Femur (tissue), 1 donor: ENCODE results near the gene TUBD1.
"Not testable (repeated sequence)": the region's sequence is repeated elsewhere in the genome, so short reads cannot be mapped to it uniquely, and the experiment has no call there.

ENCODE experiments used
- DNase-seq: peaks from one replicate; pipeline ENCODE4 v3.0.0-alpha.2; 2017

Gene TUBD1, protein sequence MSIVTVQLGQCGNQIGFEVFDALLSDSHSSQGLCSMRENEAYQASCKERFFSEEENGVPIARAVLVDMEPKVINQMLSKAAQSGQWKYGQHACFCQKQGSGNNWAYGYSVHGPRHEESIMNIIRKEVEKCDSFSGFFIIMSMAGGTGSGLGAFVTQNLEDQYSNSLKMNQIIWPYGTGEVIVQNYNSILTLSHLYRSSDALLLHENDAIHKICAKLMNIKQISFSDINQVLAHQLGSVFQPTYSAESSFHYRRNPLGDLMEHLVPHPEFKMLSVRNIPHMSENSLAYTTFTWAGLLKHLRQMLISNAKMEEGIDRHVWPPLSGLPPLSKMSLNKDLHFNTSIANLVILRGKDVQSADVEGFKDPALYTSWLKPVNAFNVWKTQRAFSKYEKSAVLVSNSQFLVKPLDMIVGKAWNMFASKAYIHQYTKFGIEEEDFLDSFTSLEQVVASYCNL

DNA sequence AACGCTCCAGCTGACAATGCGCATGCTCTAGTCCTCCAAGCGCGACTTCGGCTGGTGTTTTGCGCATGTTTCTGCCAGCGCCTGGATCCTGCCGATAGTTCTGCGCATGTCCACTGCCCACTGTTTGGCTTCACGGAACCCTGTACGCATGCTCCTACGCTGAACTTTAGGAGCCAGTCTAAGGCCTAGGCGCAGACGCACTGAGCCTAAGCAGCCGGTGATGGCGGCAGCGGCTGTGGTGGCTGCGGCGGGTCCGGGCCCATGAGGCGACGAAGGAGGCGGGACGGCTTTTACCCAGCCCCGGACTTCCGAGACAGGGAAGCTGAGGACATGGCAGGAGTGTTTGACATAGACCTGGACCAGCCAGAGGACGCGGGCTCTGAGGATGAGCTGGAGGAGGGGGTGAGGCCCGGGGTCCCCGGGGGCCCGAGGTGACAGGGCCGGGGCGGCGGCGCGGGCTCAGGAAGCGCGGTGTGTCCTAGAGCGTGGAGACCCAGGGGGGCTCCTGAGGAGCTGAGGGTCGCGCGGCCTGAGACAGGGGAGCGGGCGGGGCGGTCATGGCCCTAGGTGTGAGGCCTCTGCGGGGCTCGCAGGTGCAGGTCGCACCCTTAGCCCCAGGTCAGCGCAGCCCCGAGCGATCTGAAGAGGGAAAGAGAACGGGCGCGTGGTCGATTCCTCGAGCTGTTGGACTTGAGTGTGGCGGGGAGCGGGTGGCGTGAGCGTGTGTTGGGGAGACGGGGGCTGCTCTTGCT lies at the start of gene TUBD1, which contains the start of gene RPS6KB1:
Gene TUBD1 (minus strand): TSS at position 20 of the 752 bp plus-strand sequence. CDS start 1,941 bp downstream, outside the sequence.
Gene RPS6KB1 (plus strand): TSS at position 198 of the 752 bp plus-strand sequence. CDS start 64 bp downstream, at position 262.
- peak; percentile 99 for DNase-seq

DNA sequence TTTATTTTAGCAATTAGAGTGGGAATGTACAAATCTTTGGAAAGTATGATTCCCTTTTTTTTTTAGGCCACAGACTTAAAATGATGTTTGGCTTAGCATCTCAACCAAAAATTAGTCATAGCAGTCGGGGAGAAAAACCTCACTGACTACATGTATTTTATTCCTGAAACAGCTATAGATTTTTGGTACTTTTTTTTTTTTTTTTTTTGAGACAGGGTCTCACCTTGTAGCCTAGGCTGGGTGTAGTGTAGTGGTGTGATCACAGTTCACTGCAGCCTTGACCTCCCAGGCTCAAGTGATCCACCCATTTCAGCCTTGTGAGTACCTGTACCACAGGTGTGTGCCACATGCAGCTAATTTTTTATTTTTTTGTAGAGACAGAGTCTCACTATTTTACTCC lies 48.4 kb upstream of the TUBD1 start:
- no peak for DNase-seq

DNA sequence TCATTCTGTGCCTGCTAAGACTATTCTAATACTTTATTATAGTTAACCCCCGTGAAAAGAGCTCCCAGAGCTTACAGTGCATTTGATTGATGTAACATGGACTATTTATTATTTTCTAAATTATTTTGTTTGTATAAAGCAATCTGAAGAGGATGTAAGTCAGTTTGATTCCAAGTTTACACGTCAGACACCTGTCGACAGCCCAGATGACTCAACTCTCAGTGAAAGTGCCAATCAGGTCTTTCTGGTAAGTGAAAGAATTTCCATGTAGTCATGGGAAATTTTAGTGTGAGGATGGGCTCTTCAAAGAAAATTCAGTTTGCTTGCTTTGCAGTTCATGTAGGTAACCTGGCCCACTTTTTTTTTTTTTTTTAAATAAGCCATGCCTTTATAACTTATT lies 48.0 kb upstream of the TUBD1 start:
- not testable (repeated sequence) for DNase-seq

DNA sequence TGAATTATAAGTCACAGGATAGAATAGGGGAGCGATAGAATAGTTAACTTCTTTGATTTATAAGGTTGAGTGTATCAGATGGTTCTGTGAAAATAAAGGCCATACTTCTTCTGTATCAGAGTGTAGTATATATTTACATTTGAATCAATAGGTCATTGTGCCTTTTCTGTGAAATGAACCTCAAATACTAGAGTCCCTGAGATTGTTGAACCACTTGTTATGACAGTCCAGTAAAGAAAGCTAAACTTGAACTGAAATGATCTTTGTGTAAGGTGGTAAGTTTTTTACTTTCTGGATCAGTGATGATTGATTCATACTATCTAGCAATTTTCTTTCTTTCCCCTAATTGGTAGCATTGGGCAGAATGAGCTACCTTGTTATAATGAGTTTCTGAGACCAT lies 40.6 kb upstream of the TUBD1 start:
- not testable (repeated sequence) for DNase-seq

DNA sequence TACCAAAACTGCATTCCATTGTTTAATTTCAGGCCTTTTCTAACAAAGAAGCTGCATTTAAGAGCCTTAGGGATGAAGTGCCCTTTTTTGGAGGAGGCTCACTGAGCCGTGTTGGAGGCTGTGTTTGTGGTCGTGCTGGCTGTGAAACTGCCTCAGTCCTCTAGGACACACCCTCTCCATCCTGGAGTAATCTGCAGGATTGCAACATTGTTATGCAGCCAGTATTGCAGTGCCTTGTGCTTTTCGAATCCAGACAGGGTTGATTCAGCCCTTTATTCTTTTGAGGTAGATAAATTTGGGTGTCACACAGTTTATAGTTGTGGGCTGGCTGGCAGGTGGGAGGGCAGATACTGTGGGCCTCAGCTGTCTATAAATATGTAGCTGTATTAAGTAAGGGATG lies 38.0 kb upstream of the TUBD1 start:
- DNase-seq: not testable (repeated sequence)

DNA sequence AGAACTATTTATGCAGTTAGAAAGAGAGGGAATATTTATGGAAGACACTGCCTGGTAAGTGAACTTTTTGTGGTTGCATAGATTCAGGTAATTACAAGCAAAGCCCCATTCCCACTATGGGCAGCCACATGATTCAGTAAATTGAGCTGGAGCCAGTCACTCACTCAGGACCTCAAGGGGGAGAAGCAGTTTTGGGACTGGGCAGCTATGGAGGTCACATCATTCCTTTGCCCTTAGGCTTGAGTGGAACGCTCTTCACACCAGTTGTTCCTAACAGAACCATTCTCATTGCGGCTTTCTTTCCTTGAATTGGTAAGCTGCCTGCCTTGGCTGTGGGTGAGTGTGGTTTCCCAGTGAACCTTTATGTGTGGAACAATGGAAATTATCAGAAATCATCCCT lies 37.4 kb upstream of the TUBD1 start:
- peak; percentile 30 for DNase-seq

DNA sequence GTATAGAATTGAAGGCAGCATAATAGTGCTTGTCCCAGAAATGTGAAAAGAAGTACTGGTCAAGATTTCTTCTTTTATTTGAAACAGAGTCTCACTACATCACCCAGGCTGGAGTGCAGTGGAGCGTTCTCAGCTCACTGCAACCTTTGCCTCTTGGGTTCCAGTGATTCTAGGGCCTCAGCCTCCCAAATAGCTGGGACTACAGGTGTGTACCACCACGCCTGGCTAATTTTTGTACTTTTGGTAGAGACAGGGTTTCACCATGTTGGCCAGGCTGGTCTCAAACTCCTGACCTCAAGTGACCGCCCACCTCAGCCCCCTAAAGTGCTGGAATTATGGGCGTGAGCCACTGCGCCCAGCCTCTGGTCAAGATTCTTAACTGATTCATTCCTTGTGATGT lies 27.9 kb upstream of the TUBD1 start:
- DNase-seq: not testable (repeated sequence)

DNA sequence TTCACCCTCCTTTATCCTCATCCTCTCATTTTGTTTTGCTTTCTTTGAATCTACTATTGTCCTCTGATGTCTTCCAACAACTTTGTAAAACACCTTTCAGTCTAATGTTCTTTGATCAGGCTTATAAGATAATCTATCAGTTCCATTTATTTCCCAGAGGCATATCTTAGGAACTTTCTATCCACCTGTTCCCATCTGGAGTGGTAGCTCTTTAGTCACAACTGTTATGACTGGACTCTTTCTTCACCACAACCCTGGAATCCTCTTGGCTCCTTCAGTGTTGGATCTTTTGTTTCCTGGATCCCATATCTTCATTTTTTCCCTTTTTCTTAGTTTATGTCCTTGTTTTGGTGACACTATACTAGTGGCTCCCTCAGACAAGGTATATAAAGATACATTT lies 23.7 kb upstream of the TUBD1 start:
- no peak for DNase-seq

DNA sequence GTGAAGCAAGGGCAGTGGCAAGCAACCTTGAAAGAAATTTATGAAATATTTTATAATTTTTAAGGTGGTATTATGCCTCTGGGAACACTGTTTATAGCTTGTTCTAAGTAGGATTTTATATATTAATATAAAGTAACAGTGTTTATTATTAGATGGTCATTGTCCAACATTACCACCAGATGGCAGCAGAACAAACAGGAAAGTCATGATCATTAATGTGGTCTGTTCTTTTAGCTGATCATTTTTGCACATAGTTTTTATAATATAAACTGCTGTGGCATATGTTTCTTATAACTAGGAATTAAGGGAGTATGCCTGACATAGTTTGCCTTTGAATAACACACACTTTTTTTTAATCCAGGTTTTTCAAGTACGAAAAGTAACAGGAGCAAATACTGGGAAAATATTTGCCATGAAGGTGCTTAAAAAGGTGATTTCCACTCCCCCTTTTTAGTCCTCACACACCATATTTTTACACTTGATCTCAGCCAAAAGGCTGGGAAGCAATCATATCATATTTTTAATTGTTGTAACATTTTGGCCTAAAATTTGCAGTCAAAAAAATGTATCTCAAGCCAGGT lies 21.6 kb upstream of the TUBD1 start:
- DNase-seq: no peak

DNA sequence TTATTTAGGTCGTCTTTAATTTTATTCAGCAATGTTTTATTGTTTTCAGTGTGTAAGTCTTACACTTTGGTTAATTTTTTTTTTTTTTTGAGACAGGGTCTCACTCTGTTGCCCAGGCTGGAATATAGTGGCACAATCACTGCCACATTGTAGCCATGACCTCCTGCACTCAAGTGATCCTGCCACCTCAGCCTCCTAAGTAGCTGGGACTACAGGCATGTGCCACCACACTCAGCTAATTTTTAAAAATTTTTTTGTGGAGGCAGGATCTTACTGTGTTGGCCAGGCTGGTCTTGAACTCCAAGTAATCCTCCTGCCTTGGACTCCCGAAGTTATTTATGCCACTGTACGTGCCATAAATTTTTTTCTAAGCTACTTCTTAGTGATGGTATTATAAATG lies 14.7 kb upstream of the TUBD1 start:
- DNase-seq: no peak

DNA sequence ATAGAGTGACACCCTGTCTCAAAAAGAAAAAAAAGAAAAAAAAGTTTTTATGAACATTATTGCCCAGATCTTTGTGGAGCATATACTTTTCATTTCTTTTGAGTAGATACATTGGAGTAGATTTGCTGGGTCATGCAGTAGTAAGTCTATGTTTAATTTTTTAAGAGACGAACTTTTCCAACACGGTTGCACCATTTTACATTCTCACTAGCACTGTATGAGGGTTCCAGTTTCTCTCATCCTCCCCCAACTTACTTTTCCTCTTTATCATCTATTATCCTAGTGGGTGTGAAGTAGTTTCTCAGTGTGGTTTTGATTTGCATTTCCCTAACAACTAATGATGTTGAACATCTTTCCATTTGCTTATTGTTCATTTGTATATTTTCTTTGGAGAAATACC lies 10.7 kb upstream of the TUBD1 start:
- DNase-seq: no peak

DNA sequence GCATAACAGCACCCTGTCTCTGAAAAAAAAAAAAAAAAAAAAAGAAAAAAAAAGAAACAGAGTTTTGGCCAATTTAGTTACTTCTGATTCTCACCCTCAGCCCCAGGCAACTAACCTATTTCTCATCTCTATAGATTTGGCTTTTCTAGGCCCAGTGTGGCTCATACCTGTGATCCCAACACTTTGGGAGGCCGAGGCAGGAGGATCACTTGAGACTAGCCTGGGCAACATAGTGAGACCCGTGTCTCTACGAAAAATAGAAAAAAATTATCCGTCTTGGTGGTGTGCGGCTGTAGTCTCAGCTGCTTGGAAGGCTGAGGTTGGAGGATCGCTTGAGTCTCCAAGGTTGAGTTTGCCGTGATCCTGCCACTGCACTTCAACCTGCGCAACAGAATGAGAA lies 8.9 kb upstream of the TUBD1 start:
- DNase-seq: no peak

DNA sequence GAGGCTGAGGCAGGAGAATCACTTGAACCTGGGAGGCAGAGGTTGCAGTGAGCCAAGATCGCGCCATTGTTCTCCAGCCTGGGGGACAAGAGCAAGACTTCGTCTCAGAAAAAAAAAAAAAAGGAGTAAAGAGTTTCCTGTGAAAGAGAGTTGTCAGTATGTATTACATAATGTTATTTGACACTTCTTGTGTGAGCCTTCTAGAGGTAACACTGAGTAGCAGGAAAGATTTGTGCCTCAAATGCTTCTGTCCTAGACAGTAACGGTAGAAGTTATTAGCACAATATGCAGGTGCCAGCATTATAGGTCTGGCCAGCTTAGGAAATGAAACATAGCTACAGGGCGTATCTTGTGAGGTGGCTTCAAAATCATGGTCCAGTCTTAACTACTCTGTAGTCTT lies 6.4 kb upstream of the TUBD1 start:
- DNase-seq: no peak

DNA sequence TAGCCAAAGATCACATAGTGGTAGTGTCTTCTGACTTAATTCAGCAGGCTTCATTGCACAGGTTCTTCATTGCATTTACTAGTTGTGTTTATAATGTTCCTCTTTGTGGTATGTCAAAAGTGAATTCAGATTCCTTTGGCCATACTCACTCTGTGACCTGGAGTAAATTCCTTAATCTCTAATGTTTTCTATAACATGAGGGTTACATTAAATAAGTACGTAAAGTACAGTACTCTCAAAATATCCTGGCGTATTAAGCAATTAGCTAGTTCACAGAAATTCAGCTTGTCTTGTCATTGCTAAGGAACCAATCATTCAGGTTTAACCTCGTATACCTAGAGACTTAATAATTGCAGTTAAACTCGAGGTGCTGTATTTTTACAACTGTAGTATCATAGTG lies 4.3 kb upstream of the TUBD1 start:
- DNase-seq: no peak

DNA sequence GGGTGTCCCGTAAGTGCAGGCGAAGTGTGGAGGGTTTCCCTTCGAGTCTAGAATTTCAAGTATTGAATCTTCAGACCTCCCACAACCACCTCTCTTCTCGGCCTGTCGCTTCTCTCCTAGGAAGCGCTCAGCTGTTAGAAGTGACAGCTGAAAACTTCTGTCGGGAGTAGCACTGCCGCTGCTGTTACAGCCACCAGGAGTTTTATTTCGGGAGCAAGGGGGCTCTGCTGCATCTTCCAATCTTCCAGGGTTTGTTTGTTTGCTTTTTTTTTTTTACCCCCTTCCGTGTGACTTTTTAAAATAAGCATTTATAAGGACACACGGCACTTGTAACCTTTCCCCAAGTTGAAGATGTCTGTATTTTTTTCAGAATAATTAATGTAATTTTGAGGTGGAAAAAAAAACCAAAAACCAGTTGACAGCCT lies 945 bp upstream of the TUBD1 start:
- DNase-seq: peak; percentile 57

DNA sequence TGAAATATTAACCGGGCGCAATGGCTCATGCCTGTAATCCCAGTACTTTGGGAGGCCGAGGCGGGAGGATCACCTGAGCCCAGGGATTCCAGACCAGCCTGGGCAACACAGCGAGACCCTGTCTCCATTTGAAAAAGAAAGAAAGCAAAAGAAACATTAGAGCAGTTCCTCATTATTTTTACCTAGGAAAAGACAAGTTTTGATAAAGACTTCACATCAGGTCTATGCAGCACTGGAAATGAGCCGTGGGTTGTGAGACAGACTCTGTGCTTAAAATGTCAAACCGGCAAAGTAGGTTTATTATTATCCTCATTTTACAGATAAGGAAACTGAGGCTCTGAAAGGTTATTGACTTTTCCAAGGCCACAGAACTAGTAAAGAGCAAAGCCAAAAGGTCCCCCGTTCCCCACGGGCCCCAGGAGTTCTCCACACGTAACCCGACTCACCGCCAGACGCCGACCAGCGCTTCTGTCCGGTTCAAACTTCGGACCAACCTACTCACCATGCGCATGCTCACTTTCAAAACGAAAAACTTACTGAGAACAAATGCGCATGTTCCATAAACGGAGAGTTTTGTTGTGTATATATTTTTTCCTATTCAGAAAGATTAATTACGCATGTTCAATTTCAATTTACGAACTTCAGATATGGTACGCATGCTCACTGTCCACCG lies 356 bp downstream of the TUBD1 start:
- peak; percentile 20 for DNase-seq

DNA sequence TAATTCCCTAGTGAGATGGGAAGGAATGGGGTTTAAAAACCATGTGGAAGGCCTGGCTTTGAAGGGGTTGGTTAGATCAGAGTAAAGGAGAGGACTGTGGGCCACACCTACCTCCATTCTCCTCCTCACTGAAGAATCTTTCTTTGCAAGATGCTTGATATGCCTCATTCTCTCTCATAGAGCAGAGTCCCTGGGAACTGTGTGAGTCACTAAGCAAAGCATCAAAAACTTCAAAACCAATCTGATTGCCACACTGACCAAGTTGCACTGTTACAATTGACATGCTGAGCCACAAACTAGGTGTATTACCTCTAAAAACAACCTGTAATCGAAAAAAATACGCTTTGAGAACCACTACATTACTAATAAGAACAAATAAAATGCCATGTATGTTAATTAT lies 2.0 kb downstream of the TUBD1 start:
- no peak for DNase-seq

DNA sequence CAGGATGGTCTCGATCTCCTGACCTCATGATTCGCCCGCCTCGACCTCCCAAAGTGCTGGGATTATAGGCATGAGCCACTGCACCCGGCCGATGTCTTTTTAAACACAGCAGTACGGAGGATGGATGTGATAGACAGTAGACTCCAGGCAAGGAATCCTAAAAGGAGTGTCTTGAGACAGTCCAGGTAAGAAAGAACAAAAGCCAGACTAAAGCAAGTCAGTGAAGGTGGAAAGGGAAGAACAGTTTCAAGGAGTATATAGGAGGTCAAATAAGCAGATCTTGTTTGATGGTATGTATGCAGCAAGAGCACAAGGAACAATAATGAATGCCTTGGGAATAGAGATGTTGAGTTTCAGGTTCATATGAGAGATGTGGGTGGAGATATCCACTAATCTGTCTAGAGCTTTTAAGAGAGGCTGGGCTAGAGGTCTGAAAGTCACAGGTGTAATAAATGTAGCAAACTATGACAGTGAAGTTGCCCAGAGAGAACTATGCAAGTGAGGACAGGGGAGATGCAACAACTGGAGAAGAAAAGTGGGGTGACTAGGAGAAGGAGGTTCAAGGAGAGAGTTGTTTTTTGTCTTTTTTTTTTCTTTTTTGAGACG lies 4.5 kb downstream of the TUBD1 start:
- DNase-seq: no peak

DNA sequence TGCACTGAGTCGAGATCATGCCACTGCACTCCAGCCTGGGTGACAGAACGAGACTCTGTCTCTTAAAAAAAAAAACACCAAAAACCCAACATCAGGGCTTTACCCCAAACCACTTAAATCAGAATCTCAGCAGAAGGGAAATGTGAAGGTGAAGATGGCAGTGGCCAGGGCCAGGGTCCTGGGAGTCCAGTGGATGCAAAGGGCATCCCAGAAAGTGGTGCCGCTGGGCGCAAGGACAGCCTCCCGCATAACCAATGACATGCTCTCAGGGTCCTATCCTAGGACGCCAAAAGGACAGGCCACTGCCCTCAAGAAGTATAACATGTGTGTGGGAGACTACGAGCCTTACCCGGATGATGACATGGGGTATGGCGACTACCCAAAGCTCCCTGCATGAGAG lies 7.9 kb downstream of the TUBD1 start:
- DNase-seq: no peak

DNA sequence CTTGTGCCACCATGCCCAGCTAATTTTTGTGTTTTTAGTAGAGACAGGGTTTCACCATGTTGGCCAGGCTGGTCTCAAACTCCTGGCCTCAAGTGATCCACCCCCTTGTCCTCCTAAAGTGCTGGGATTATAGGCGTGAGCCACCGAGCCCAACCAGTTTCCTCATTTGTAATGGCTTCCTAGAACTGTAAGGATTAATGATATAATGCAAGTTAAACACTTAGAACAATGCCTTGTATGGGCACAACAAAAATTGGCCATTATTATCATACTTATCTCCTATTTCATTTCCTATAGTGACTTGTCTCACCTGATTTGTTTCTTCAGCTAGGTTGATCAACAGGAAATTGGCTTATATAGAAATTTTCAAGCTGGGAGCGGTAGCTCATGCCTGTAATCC lies 14.1 kb downstream of the TUBD1 start:
- no peak for DNase-seq

DNA sequence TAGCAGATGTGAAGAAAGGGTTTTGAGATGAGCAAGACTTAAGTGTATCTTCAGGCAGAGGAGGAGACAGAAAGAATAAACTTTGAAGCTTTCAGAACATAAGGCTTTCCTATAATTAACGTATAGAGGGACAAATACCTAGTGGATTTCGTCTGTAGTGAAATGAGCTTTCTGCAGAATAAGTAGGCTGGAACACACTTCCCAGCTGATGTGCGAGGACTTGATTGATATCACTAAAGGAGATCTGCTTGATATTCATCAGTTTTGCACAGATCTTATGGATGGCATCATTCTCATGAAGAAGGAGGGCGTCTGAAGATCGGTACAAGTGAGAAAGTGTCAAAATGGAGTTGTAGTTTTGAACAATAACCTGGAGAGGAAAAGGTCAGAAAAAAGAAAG lies 14.8 kb downstream of the TUBD1 start:
- DNase-seq: no peak

DNA sequence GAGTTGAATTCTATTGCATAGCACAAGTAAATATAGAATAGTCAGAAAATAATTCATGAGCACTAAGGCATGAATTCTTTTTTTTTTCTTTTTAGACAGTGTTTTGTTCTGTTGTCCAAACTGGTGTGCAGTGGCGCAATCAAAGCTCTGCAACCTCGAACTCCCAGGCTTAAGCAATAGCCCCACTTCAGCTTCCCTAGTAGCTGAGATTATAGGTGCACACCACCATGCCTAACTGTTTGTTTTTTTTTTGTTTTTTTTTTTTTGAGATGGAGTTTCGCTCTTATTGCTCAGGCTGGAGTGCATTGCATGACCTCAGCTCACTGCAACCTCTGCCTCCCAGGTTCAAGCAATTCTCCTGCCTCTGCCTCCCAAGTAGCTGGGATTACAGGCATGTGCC lies 16.6 kb downstream of the TUBD1 start:
- no peak for DNase-seq

DNA sequence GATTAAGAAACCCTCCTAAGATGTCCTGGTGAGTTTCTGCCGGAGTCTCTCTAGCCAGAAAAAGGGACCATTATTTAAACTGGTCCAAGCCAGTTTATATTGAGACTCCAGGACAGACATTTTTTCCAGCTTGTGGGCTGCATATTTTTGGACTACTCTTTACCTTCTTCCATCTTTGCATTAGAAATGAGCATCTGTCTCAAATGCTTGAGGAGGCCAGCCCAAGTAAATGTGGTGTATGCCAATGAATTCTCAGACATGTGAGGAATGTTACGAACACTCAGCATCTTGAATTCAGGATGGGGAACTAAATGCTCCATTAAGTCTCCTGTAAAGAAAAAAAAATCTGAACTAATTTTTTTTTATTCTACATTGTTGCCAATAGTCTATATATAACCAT lies 18.4 kb downstream of the TUBD1 start:
- peak; percentile 33 for DNase-seq
